Fibroblast of lung (primary cell): ENCODE data around the gene CUBN. TPM values are rescaled to one million over a fixed set of nuclear protein-coding genes. Genes with fewer than 3 reads are reported as not detected.

Experiments used
- DNase-seq, 2 donors: peaks; one replicate each; pipeline versions ENCODE4 v3.0.0 to v3.0.0-alpha.2; 2010; ENCODE audit warnings: low read depth in 2 of 2
- H2AFZ ChIP-seq: 2 replicates; pipeline ENCODE4 v1.5.1; 2012; ENCODE audit warnings: low read length, control low read depth, inconsistent platforms
- H3K27ac ChIP-seq: 2 replicates; pipeline ENCODE4 v1.5.1; 2011; ENCODE audit warnings: low read length, control low read depth; ENCODE audit not compliant: insufficient read depth
- H3K27me3 ChIP-seq: 2 replicates; pipeline ENCODE4 v1.5.1; 2011; ENCODE audit warnings: mild to moderate bottlenecking, low read length; ENCODE audit not compliant: control insufficient read depth, insufficient read depth
- H3K36me3 ChIP-seq: 2 replicates; pipeline ENCODE4 v1.5.1; 2011; ENCODE audit warnings: low read length; ENCODE audit not compliant: control insufficient read depth, insufficient read depth
- H3K4me1 ChIP-seq: 2 replicates; pipeline ENCODE4 v1.5.1; 2011; ENCODE audit warnings: low read length; ENCODE audit not compliant: control insufficient read depth, insufficient read depth; ENCODE audit errors: extremely low read depth
- H3K4me2 ChIP-seq: 2 replicates; pipeline ENCODE4 v1.5.1; 2011; ENCODE audit warnings: low read length, control low read depth; ENCODE audit not compliant: insufficient read depth; ENCODE audit errors: extremely low read depth
- H3K4me3 ChIP-seq, 4 experiments: fragments of 200-600 bp in 1 of 4; sonication (generic) in 1 of 4; replicated peaks in 1 of 4; 2 replicates each; pipeline ENCODE4 v1.5.1; 2011 to 2016; ENCODE audit warnings: low read length in 4 of 4, low read depth in 3 of 4, mild to moderate bottlenecking in 3 of 4, control low read depth in 2 of 4, inconsistent platforms in 1 of 4, mixed read lengths in 1 of 4; ENCODE audit not compliant: insufficient read depth in 1 of 4; ENCODE audit errors: control extremely low read depth in 1 of 4
- H3K79me2 ChIP-seq: 2 replicates; pipeline ENCODE4 v1.5.1; 2012; ENCODE audit warnings: mild to moderate bottlenecking, low read length, inconsistent platforms; ENCODE audit not compliant: control insufficient read depth, insufficient read depth
- H3K9ac ChIP-seq: 2 replicates; pipeline ENCODE4 v1.5.1; 2011; ENCODE audit warnings: mild to moderate bottlenecking, low read length, control low read depth; ENCODE audit not compliant: insufficient read depth
- H3K9me3 ChIP-seq: 2 replicates; pipeline ENCODE4 v1.5.1; 2012; ENCODE audit warnings: low read depth, low read length; ENCODE audit not compliant: control insufficient read depth, insufficient read depth
- H4K20me1 ChIP-seq: 2 replicates; pipeline ENCODE4 v1.5.1; 2011; ENCODE audit warnings: low read length; ENCODE audit not compliant: control insufficient read depth, insufficient read depth; ENCODE audit errors: extremely low read depth
- EZH2 ChIP-seq: IDR thresholded peaks from 2 replicates; pipeline ENCODE4 v1.5.1; 2012; ENCODE audit warnings: low read length, control low read depth, mild to moderate bottlenecking; ENCODE audit errors: missing control alignments
- polyA plus RNA-seq, 2 donors: library from polyadenylated mRNA; depleted of rRNA in 1 of 2; stranded (reverse) in 1 of 2; unstranded in 1 of 2; fragments of >200 nt; gene quantifications; 2 replicates each; pipeline ENCODE4 v1.2.1, GENCODE V29; 2011 to 2012; ENCODE audit warnings: missing spikeins in 1 of 2
- total RNA-seq: library from RNA; depleted of rRNA; stranded (reverse); fragments of >200 nt; gene quantifications from 2 replicates; pipeline ENCODE4 v1.2.1, GENCODE V29; 2014
- TF ChIP-seq, protein P1 (sequence below), 2 donors: IDR thresholded peaks in 1 of 2; conservative IDR thresholded peaks in 1 of 2; 1 replicate in 1 of 2; 2 replicates in 1 of 2; pipeline ENCODE4 v1.5.1; 2011 to 2012; ENCODE audit warnings: low read length in 2 of 2, control low read depth in 1 of 2, inconsistent platforms in 1 of 2, low read depth in 1 of 2, mild to moderate bottlenecking in 1 of 2

The CUBN gene
- total and polyA plus RNA-seq, 2 donors (not counting 1 experiment from before 2014, with no cell fraction given), result 1.3 to 1.5 TPM

DNA sequence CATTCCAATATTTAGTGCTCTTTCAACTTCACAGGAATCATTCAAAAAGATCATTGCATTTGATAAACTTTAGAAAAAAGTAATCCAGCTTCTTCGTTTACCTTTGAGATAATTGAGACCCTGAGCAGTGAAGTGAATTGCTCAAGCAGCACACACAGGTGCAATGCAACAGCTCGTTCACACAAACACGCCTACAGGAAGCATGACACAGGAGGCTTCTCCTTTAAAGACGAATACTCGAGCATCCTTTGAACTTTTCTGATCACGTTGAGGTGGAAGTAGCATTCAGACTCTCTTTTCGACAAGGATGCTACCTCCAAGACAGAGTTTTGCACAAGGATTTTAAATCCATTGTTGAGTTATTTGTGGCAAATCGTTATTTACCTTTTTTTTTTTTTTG lies 294.4 kb downstream of the CUBN start:
- H2AFZ ChIP-seq, result no peak overlapping the region
- no peak overlapping the region for H3K27ac ChIP-seq
- H3K4me2 ChIP-seq, result no peak overlapping the region
- no peaks in the 10 kb centered on the region for H4K20me1 ChIP-seq
- H3K4me3 ChIP-seq, result no peak overlapping the region
- no peaks in the 10 kb centered on the region for H3K9me3 ChIP-seq
- no peaks in the 10 kb centered on the region for H3K79me2 ChIP-seq
- H3K27me3 ChIP-seq, result no peaks in the 10 kb centered on the region
- H3K4me1 ChIP-seq, result peaks cover 8% of the 10 kb centered on the region
- no peak for TF ChIP-seq EZH2
- TF ChIP-seq, protein P1, sequence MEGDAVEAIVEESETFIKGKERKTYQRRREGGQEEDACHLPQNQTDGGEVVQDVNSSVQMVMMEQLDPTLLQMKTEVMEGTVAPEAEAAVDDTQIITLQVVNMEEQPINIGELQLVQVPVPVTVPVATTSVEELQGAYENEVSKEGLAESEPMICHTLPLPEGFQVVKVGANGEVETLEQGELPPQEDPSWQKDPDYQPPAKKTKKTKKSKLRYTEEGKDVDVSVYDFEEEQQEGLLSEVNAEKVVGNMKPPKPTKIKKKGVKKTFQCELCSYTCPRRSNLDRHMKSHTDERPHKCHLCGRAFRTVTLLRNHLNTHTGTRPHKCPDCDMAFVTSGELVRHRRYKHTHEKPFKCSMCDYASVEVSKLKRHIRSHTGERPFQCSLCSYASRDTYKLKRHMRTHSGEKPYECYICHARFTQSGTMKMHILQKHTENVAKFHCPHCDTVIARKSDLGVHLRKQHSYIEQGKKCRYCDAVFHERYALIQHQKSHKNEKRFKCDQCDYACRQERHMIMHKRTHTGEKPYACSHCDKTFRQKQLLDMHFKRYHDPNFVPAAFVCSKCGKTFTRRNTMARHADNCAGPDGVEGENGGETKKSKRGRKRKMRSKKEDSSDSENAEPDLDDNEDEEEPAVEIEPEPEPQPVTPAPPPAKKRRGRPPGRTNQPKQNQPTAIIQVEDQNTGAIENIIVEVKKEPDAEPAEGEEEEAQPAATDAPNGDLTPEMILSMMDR (conservative IDR thresholded peaks at IDR 0.05 in 1 of 2, IDR thresholded peaks at IDR 0.05 in 1 of 2; ENCODE audit: low read depth in 1 of 2, low read length in 2 of 2), result no peak
- no peaks in the 10 kb centered on the region for H3K36me3 ChIP-seq
- H3K9ac ChIP-seq, result no peak overlapping the region
- DNase-seq, result no peak

DNA sequence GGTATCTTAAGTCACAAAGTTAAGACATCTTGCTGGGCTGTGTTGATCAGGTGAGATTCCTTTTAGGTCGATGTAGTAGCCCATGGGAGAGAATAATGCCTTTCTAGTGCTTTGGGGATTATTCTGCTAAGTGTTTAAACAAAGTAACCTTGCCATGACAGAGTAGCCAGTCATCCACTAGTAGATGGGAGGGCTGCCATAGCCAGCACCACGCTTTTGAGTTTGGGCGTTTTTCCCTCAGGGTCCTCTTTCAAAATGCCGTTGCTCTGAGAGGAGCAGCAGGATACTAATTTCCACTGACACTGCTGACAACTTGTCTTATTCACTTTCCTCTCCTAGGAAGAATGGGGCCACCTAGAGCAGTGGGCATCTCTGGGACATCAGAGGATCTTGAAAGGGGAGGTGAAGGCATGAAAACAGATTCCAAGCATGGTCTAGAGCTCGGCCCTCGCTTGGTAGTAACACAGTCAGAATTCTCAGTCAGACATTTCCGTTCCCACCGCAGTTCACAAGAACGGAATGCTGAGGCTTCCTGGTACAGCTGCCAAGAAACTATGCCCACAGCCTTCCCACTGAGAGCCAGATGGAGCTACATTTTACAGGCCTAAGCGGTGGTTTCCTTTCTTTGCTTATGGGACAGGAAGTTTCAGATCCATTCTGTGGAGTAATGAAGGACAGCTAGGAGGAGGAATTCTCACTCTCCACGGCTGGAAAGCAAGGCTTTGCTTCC lies 297.1 kb downstream of the CUBN start:
- Histone ChIP-seq H3K9me3 (no peaks in the 10 kb centered on the region), H3K4me2 (peak overlapping the region; percentile 48), H3K9ac (no peak overlapping the region), H3K27ac (peak overlapping the region; percentile 68), H3K27me3 (no peaks in the 10 kb centered on the region), H2AFZ (peak overlapping the region; percentile 93), H4K20me1 (no peaks in the 10 kb centered on the region), H3K79me2 (no peaks in the 10 kb centered on the region), H3K4me3 (no peak overlapping the region), H3K4me1 (peaks cover 12% of the 10 kb centered on the region), H3K36me3 (no peaks in the 10 kb centered on the region)
- TF ChIP-seq, protein P1 (conservative IDR thresholded peaks at IDR 0.05 in 1 of 2, IDR thresholded peaks at IDR 0.05 in 1 of 2; ENCODE audit: low read depth in 1 of 2, low read length in 2 of 2), result no peak
- TF ChIP-seq EZH2, result no peak
- peak; percentile 72 to 96 for DNase-seq

DNA sequence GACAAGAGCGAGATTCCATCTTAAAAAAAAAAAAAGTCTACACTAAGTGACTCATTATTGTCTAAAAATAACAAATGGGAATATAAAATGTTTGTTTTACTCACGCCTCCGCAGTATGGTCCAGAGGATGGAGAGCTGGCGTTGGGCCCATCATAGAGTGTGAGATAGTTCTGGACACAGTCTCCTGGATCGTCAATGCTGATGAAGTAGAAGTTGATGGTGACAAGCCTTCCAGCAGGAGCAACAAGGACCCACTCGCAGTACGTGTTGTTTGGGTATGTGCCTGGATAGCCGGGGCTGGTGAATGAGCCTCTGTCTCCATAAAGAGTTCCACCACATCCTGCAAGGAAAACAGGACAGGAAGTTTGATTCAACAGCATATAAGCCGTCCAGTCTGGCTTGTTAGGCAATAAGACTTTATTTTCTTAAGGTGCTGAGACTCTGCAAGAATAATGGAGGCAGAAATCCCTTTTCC lies 300.9 kb downstream of the CUBN start:
- peak; percentile 73 to 85 for DNase-seq
- Histone ChIP-seq H3K36me3 (no peaks in the 10 kb centered on the region), H3K27me3 (no peaks in the 10 kb centered on the region), H2AFZ (peak overlapping the region; percentile 43), H4K20me1 (no peaks in the 10 kb centered on the region), H3K4me2 (peak overlapping the region; percentile 54), H3K79me2 (no peaks in the 10 kb centered on the region), H3K4me3 (peak overlapping the region in 1 of 4 experiments; percentile 17), H3K4me1 (peaks cover 12% of the 10 kb centered on the region), H3K27ac (peak overlapping the region; percentile 26), H3K9ac (no peak overlapping the region), H3K9me3 (no peaks in the 10 kb centered on the region)
- TF ChIP-seq, protein P1 (conservative IDR thresholded peaks at IDR 0.05 in 1 of 2, IDR thresholded peaks at IDR 0.05 in 1 of 2; ENCODE audit: low read depth in 1 of 2, low read length in 2 of 2), result no peak
- TF ChIP-seq EZH2, result no peak
